Hematopoietic multipotent progenitor cell treated with erythropoietin and hydrocortisone succinate and interleukin-3 and kit ligand, for 15 days (in vitro differentiated cells): Measurements from ENCODE around the gene LMCD1.
A peak's percentile ranks its signal among the peaks of the same experiment; 100 is the strongest.

ENCODE experiments used
- DNase-seq: peaks from one replicate; pipeline ENCODE4 v3.0.0-alpha.2; 2015; ENCODE audit warnings: low spot score

The LMCD1 gene

DNA sequence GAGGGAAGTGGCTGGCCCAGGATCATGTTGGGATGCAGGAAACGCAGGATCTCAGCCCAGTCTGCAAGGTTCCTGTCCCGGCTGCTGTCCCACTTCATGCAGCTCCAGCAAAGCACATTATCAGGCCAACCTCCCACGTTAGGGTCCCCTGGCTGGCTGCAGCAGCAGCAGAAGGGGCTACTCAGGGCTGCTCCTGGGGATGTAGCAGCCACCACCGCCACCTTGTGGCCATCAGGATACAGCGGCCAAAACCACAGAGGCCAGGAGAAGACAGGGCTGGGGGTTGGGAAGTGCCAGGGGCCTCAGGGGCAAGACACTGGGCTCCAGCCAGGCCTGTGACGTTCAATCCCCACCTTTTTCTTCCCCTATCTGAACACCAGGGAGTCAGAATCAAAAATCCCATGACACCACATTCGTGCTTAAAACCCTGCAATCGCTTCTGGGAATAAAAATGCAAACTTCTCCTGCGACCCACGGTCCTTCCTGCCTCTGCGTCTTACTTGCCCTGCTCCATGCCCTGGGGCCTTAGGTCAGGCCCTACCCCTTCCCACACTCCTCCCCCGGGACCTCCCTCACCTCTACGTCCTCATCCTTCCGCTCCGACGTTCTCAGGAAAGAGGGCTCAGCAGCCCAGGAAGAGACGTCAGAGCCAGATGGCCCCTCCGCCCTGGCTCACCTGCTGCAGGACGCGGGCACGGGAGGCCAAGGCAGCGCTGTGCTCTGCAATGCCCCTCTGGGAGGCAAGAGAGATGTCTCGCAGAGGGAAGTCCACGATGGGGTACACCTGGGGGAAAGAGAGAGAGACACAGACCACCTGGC is 121.5 kb downstream of the LMCD1 start:
- peak; percentile 31 for DNase-seq

DNA sequence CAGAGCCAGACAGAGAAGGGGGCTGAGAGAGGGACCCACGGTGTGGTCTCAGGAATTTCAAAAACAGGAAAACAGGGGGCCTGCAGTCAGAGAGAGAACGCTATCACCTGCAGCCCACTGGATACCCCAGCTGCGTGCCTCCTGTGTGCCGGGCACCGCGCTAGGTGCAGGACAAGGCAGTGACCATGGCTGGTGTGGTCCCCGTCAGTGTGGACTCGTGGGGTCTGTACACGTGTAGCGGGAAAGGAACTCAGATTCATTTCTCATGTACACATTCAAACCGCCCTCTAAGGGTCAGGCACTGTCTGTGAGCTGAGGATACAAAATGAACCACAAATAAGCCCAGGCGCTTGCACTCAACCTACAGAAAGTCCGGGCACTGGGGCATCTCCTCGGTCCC is 122.1 kb downstream of the LMCD1 start:
- no peak for DNase-seq
